H1 (cell line): ENCODE measurements around the gene ALDH4A1. TPM values are rescaled to one million over a fixed set of nuclear protein-coding genes. Genes with fewer than 3 reads are reported as not detected.

ENCODE experiments used
- CTCF ChIA-PET: fragments of 300-600 bp; sonication (Branson Sonifier 250); formaldehyde crosslinking; loops from one replicate; lab custom pipeline; 2021; ENCODE audit not compliant: partially characterized antibody; lab: Charles Lee
- POLR2A ChIA-PET: fragments of 300-600 bp; sonication (Branson Sonifier 250); formaldehyde crosslinking; loops from one replicate; lab custom pipeline; 2021; ENCODE audit warnings: inconsistent platforms; ENCODE audit not compliant: partially characterized antibody; lab: Charles Lee
- DNase-seq, 2 experiments: peaks; one replicate each; pipeline versions ENCODE4 v3.0.0 to v3.0.0-alpha.2; 2010 to 2022; ENCODE audit warnings: low spot score in 2 of 2, low read depth in 1 of 2, mixed read lengths in 1 of 2
- FAIRE-seq: peaks from 2 replicates; lab custom pipeline; 2011; peaks lifted over from hg19 to GRCh38; lab: Jason Lieb, UNC
- H2AFZ ChIP-seq: 2 replicates; pipeline ENCODE4 v1.8.1; 2012; ENCODE audit warnings: low read length, inconsistent platforms
- H2AK5ac ChIP-seq: 2 replicates; pipeline ENCODE4 v1.6.1; 2013; ENCODE audit warnings: low read depth, low read length
- H2BK120ac ChIP-seq: replicated peaks from 2 replicates; pipeline ENCODE3; 2013; ENCODE audit warnings: low read depth, low read length, inconsistent platforms
- H2BK12ac ChIP-seq: 2 replicates; pipeline ENCODE4 v1.6.1; 2013; ENCODE audit warnings: low read depth, low read length
- H2BK15ac ChIP-seq: 2 replicates; pipeline ENCODE4 v1.6.1; 2013; ENCODE audit warnings: low read length
- H2BK20ac ChIP-seq: 2 replicates; pipeline ENCODE4 v1.6.1; 2013; ENCODE audit warnings: low read length
- H2BK5ac ChIP-seq: 2 replicates; pipeline ENCODE4 v1.6.1; 2013; ENCODE audit warnings: low read depth, low read length
- H3K14ac ChIP-seq: 2 replicates; pipeline ENCODE4 v1.6.1; 2013; ENCODE audit warnings: inconsistent platforms; ENCODE audit not compliant: insufficient read length
- H3K18ac ChIP-seq: 2 replicates; pipeline ENCODE4 v1.6.1; 2013; ENCODE audit warnings: low read length; ENCODE audit errors: extremely low read depth
- H3K23ac ChIP-seq: 2 replicates; pipeline ENCODE4 v1.6.1; 2013; ENCODE audit warnings: inconsistent platforms; ENCODE audit not compliant: insufficient read length
- H3K23me2 ChIP-seq: 2 replicates; pipeline ENCODE4 v1.6.1; 2013; ENCODE audit warnings: low read depth, low read length
- H3K27ac ChIP-seq: 2 replicates; pipeline ENCODE4 v1.6.1; 2011; ENCODE audit warnings: low read depth, low read length, inconsistent platforms
- H3K27me3 ChIP-seq, 4 experiments: replicated peaks in 1 of 4; 1 replicate in 1 of 4; 2 replicates in 3 of 4; pipeline versions ENCODE4 v1.6.1 to v1.8.1; 2011 to 2013; ENCODE audit warnings: low read length in 3 of 4, mild to moderate bottlenecking in 3 of 4, inconsistent platforms in 2 of 4, mixed read lengths in 2 of 4, moderate library complexity in 1 of 4; ENCODE audit not compliant: control insufficient read depth in 3 of 4, insufficient read depth in 3 of 4; ENCODE audit errors: extremely low read depth in 1 of 4
- H3K36me3 ChIP-seq, 4 experiments: 2 replicates each; pipeline versions ENCODE4 v1.6.1 to v1.8.1; 2011 to 2013; ENCODE audit warnings: mild to moderate bottlenecking in 4 of 4, low read length in 3 of 4, moderate library complexity in 2 of 4, control low read depth in 1 of 4, inconsistent platforms in 1 of 4; ENCODE audit not compliant: insufficient read depth in 4 of 4, control insufficient read depth in 2 of 4
- H3K4ac ChIP-seq: replicated peaks from 2 replicates; pipeline ENCODE3; 2013; ENCODE audit warnings: low read length, low read depth, mixed read lengths, inconsistent platforms; ENCODE audit not compliant: insufficient read length
- H3K4me1 ChIP-seq, 4 experiments: replicated peaks in 1 of 4; 1 replicate in 1 of 4; 2 replicates in 3 of 4; pipeline versions ENCODE4 v1.6.1 to v1.8.1; 2011 to 2013; ENCODE audit warnings: low read length in 3 of 4, inconsistent platforms in 2 of 4, mixed read lengths in 1 of 4; ENCODE audit not compliant: insufficient read depth in 4 of 4, control insufficient read depth in 3 of 4
- H3K4me2 ChIP-seq, 2 experiments: 2 replicates each; pipeline versions ENCODE4 v1.6.1 to v1.8.1; 2011 to 2013; ENCODE audit warnings: low read depth in 2 of 2, low read length in 2 of 2, control low read depth in 1 of 2, inconsistent platforms in 1 of 2, mild to moderate bottlenecking in 1 of 2; ENCODE audit not compliant: insufficient read depth in 1 of 2
- H3K4me3 ChIP-seq, 4 experiments: fragments of 200-600, 300-600 bp in 1 of 4; sonication (generic), shearing (Covaris generic), sonication (Bioruptor Twin) in 1 of 4; 2 replicates each; pipeline versions ENCODE4 v1.5.1 to v1.8.1; 2011 to 2016; ENCODE audit warnings: low read length in 4 of 4, low read depth in 3 of 4, control low read depth in 2 of 4, inconsistent platforms in 2 of 4, mild to moderate bottlenecking in 2 of 4, mixed read lengths in 1 of 4, moderate library complexity in 1 of 4; ENCODE audit not compliant: insufficient read depth in 2 of 4; ENCODE audit errors: extremely low read depth in 1 of 4
- H3K56ac ChIP-seq: replicated peaks from 2 replicates; pipeline ENCODE3; 2013; ENCODE audit warnings: low read depth, mild to moderate bottlenecking, mixed read lengths, low read length, inconsistent platforms; ENCODE audit not compliant: insufficient read length
- H3K79me1 ChIP-seq: 2 replicates; pipeline ENCODE4 v1.6.1; 2013; ENCODE audit warnings: low read depth, low read length, control low read depth
- H3K79me2 ChIP-seq, 2 experiments: 2 replicates each; pipeline versions ENCODE4 v1.6.1 to v1.8.1; 2012 to 2013; ENCODE audit warnings: low read length in 2 of 2, mild to moderate bottlenecking in 2 of 2, inconsistent platforms in 1 of 2; ENCODE audit not compliant: insufficient read depth in 2 of 2, control insufficient read depth in 1 of 2
- H3K9ac ChIP-seq, 4 experiments: replicated peaks in 1 of 4; 1 replicate in 1 of 4; 2 replicates in 3 of 4; pipeline versions ENCODE4 v1.6.1 to v1.8.1; 2011 to 2013; ENCODE audit warnings: low read depth in 3 of 4, low read length in 3 of 4, control low read depth in 2 of 4, mild to moderate bottlenecking in 2 of 4, moderate library complexity in 2 of 4, inconsistent platforms in 1 of 4; ENCODE audit errors: extremely low read depth in 1 of 4
- H3K9me3 ChIP-seq, 2 experiments: 2 replicates each; pipeline versions ENCODE4 v1.6.1 to v1.8.1; 2012 to 2013; ENCODE audit warnings: mild to moderate bottlenecking in 2 of 2, moderate library complexity in 2 of 2, control low read depth in 1 of 2, inconsistent platforms in 1 of 2, low read depth in 1 of 2, low read length in 1 of 2, mixed read lengths in 1 of 2; ENCODE audit not compliant: insufficient read depth in 2 of 2
- H4K20me1 ChIP-seq, 2 experiments: replicated peaks in 1 of 2; 2 replicates each; pipeline versions ENCODE3 to v1.8.1; 2011 to 2013; ENCODE audit warnings: inconsistent platforms in 2 of 2, low read length in 2 of 2, mild to moderate bottlenecking in 1 of 2; ENCODE audit not compliant: insufficient read depth in 2 of 2, control insufficient read depth in 1 of 2
- H4K5ac ChIP-seq: 2 replicates; pipeline ENCODE4 v1.6.1; 2013; ENCODE audit warnings: low read length, low read depth, mixed read lengths, inconsistent platforms; ENCODE audit not compliant: insufficient read length
- H4K8ac ChIP-seq: 2 replicates; pipeline ENCODE4 v1.8.0; 2013; ENCODE audit warnings: mild to moderate bottlenecking, moderate library complexity, low read length, inconsistent platforms; ENCODE audit not compliant: insufficient read depth; ENCODE audit errors: extremely low read depth
- H4K91ac ChIP-seq: replicated peaks from 2 replicates; pipeline ENCODE3; 2013; ENCODE audit warnings: low read length, mixed read lengths, inconsistent platforms; ENCODE audit not compliant: insufficient read length
- ASH2L ChIP-seq: fragments of 200-600, 300-600 bp; sonication (generic); IDR thresholded peaks from one replicate; pipeline ENCODE4 v1.7.1; 2017; ENCODE audit warnings: low read length
- NANOG ChIP-seq: IDR thresholded peaks from 2 replicates; pipeline ENCODE4 v1.6.1; 2011; ENCODE audit warnings: low read length, low read depth, mild to moderate bottlenecking, inconsistent platforms; ENCODE audit not compliant: insufficient read depth, poor library complexity, severe bottlenecking
- POLR2AphosphoS5 ChIP-seq: IDR thresholded peaks from 2 replicates; pipeline ENCODE4 v1.6.1; 2011; ENCODE audit warnings: low read depth, low read length
- SP4 ChIP-seq: IDR thresholded peaks from 2 replicates; pipeline ENCODE4 v1.6.1; 2012; ENCODE audit warnings: low read length, inconsistent platforms
- TCF12 ChIP-seq: IDR thresholded peaks from 2 replicates; pipeline ENCODE4 v1.6.1; 2011; ENCODE audit warnings: low read depth, mild to moderate bottlenecking, low read length
- WGBS, 2 experiments: shearing (Covaris generic) in 1 of 2; methylation state at CpG; one replicate each; pipeline versions ENCODE4 v1.1.6 to v1.1.7; 2013 to 2015; ENCODE audit warnings: low lambda C conversion rate in 2 of 2, mixed read lengths in 2 of 2, inconsistent platforms in 1 of 2, low coverage in 1 of 2, missing lambda C conversion rate in 1 of 2; ENCODE audit not compliant: insufficient replicate concordance in 2 of 2, insufficient coverage in 1 of 2, insufficient read length in 1 of 2; ENCODE audit errors: extremely low coverage in 1 of 2, missing lambda C conversion rate in 1 of 2; 5-methylcytosine and 5-hydroxymethylcytosine counted together
- polyA plus RNA-seq, 7 experiments: library from polyadenylated mRNA; depleted of rRNA in 3 of 7; stranded (reverse) in 5 of 7; unstranded in 2 of 7; fragments of >200 nt in 5 of 7; fragments of 200-250 nt in 2 of 7; gene quantifications; 1 replicate in 5 of 7; 2 replicates in 1 of 7; 4 replicates in 1 of 7; pipeline versions ENCODE4 v1.2.1 to v1.2.3, GENCODE V29; 2011 to 2013; ENCODE audit warnings: missing spikeins in 2 of 7, mixed read lengths in 2 of 7
- total RNA-seq: library from RNA; stranded (reverse); fragmentation: NEBNext Ultra II Directional; extraction: Animal tissue kit (Norgen Biotek cat#: 25700); gene quantifications from 2 replicates; pipeline ENCODE4 v1.2.1, GENCODE V29; 2021

The ALDH4A1 gene
- total and polyA plus RNA-seq, 2 of the 8 experiments (the other 6 are each of a cell fraction or from before 2014, with no cell fraction given): 30.3 to 35.9 TPM

GRCh38 chr1:18876210-18876609 is 26.1 kb downstream of the ALDH4A1 start:
- no peak overlapping the region for H3K27ac ChIP-seq
- no peak overlapping the region for H3K18ac ChIP-seq
- H4K20me1 ChIP-seq: peaks cover 2 to 4% of the 10 kb centered on the region in 2 experiments
- no peaks in the 10 kb centered on the region for H3K27me3 ChIP-seq
- H2BK15ac ChIP-seq: no peak overlapping the region
- peaks cover 0 to 6% (median 4%) of the 10 kb centered on the region in 4 experiments; a peak in 4 of 7 replicates for H3K4me1 ChIP-seq
- FAIRE-seq (no peak), DNase-seq (no peak)
- H2BK20ac ChIP-seq: no peak overlapping the region
- no peak overlapping the region for H2AK5ac ChIP-seq
- TF ChIP-seq TCF12 (no peak), SP4 (no peak), NANOG (no peak), POLR2AphosphoS5 (no peak), ASH2L (no peak)
- H2AFZ ChIP-seq: no peak overlapping the region
- no peak overlapping the region for H3K56ac ChIP-seq
- POLR2A ChIA-PET: no interaction called here
- H4K8ac ChIP-seq: no peak overlapping the region
- no peak overlapping the region for H3K14ac ChIP-seq
- no peak overlapping the region for H3K4me3 ChIP-seq
- H4K5ac ChIP-seq: no peak overlapping the region
- no peaks in the 10 kb centered on the region for H3K23me2 ChIP-seq
- H3K23ac ChIP-seq: no peak overlapping the region
- no peak overlapping the region for H3K4me2 ChIP-seq
- H2BK120ac ChIP-seq: no peak overlapping the region
- no peaks in the 10 kb centered on the region for H3K79me1 ChIP-seq
- H2BK5ac ChIP-seq: no peak overlapping the region
- no peaks in the 10 kb centered on the region for H3K79me2 ChIP-seq
- no peak overlapping the region for H3K9ac ChIP-seq
- no peaks in the 10 kb centered on the region for H3K9me3 ChIP-seq
- no peak overlapping the region for H4K91ac ChIP-seq
- H3K36me3 ChIP-seq: no peaks in the 10 kb centered on the region; a peak in 2 of 8 replicates
- no peak overlapping the region for H2BK12ac ChIP-seq
- no peak overlapping the region for H3K4ac ChIP-seq
- CTCF ChIA-PET: interaction anchor here (0.8 to 5.6 kb wide), 18 partner anchors 10 to 280 kb away, joined by 3 to 52 read pairs (median 6); no protein-coding TSS in a partner anchor
- 87% methylated on average over 10 of the region's 10 CpGs; no CpG with 5 or more reads in 1 of the 2 experiments for WGBS, 2 experiments
